Activated CD4-positive, alpha-beta T cell treated with anti-CD3 and anti-CD28 coated beads, Interleukin-2, amount 50 U/mL, for 16 hours (primary cell): ENCODE results near the gene PAEP.

Source experiments
- DNase-seq: peaks from one replicate; pipeline ENCODE4 v3.0.0-alpha.2; 2020

PAEP gene

GRCh38 chr9:135551456-135551855 is 10.1 kb upstream of the PAEP start:
- no peak for DNase-seq

DNA sequence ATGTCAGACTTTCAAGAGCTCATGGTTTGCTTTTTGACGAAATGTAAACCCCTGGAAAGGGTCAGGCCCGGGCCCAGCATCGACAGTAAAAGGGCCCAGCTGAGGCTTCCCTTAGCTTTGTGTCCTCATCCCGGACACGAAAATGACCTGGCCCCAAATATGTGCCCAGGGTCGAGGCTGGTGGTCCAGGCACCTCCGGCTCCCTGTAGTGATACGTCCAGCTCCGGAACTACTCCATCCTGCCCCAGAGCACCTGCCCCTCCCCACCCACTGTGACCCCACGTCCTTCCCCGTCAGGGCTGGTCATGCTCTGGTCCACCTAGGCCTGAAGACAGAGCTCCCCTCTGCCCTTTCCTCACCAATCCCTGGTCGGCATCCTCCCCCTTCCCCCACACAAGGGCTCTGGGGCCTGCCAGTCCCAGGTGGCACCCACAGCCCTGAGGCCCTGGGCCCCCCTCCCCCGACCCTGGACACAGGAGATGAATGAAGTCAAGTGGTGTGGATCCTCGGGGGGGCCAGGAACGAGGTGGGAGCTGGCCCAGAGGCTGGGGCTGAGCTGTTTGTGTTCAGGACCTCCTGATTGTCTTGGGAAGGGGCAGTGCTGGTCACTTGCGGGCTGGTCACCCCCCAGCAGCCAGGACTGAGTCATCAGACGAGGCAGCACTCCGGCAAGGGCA is 9.4 kb upstream of the PAEP start:
- no peak for DNase-seq

DNA sequence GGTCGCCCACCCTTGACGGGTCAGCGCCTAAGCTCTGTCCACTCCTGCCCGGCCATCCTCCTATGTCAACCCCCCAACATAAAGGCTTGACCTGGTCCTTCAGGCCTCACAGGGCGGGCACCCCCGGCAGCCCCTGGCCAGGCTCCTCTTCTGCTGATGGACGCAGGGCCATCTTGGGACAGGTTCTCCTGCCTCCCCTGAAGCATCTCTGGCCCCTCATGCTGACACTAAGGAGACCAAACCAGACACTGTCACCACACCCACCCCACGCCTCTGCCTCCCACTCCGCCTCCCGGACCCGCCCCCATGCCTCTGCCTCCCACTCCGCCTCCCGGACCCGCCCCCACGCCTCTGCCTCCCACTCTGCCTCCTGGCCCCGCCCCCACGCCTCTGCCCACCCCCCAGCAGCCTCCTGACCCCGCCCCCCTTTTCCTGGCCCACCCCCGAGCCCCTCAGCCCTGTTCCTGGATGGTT is 8.8 kb upstream of the PAEP start:
- DNase-seq = no peak

- DNase-seq = no peak
Measured at GRCh38 chr9:135554718-135555117, 6.8 kb upstream of the PAEP start.

DNA sequence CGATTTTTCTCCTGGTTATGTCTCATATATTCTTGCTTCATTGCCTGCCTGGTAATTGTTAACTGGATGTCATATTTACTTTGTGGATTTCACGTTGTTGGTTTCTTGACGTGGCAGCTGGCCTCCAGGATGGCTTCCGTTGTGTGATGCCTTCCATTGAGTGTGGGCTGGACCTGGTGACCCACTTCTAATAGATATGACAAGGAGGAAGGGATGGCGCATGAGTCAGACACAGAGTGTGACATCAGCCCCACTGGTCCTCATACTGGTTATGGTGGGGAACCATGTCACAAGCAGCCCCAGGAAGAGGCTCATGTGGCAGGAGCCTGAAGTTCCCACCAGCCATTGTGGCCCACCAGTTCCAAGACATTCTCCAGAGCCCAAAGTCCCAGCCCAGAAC is 6.4 kb upstream of the PAEP start:
- no peak for DNase-seq

- DNase-seq = no peak
Measured at GRCh38 chr9:135555910-135556309, 5.6 kb upstream of the PAEP start.

DNA sequence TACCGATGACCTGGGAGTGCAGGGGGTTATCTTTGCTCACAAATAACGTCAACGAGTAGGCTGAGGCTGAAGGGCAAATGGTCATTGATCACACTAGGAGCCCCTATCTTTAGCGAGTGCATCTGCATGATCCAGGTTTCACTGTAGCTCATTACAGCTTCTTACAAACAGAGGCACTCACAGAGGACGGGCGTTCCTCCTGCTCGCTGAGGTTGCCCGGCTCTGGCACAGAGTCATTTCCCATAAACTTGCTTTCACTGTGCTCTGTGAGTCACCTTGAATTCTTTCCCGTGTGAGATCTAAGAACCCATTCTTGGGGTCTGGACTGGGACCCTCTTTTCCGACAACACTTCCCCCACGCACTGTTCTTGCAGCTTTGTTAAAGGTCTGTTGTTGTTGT is 1.9 kb upstream of the PAEP start:
- no peak for DNase-seq

DNA sequence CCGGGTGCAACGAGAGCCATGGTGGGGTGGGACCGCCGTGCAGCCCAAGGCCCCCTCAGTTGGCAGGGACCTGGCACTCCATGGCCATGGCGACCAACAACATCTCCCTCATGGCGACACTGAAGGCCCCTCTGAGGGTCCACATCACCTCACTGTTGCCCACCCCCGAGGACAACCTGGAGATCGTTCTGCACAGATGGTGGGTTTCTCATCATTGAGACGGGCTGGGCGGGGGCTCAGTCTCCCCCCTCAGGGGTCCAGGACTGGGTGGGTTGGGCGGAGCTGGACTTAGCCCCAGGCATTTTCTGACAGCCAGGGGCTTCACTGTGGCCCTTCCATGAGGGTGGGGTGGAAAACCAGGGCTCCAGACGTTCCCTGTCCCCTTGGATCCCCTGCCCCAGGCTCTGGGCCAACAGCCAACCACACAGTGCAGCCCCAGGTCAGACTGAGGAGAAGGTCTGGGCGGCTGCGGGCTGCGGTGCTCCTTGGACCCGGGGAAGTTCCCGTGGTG is 734 bp downstream of the PAEP start:
- no peak for DNase-seq

DNA sequence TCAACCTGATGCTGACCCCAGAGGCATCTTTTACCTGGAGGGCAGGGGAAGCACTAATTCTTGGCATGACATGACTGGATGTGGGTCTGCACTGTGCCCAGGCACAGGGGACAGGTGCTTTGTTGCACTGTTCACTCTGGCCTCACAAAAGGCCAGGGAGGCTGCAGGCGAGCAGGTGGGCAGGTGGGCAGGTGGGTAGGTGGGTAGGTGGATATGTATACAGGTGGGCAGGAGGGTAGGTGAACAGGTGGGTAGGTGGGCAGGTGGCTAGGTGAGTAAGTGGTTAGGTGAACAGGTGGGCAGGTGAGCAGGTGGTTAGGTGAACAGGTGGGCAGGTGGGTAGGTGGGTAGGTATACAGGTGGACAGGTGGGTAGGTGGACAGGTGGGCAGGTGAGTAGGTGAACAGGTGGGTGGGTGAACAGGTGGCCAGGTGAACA is 1.5 kb downstream of the PAEP start:
- DNase-seq = no peak

GRCh38 chr9:135563858-135564257 is 2.3 kb downstream of the PAEP start:
- DNase-seq = no peak

GRCh38 chr9:135565141-135565628 is 3.6 kb downstream of the PAEP start:
- DNase-seq = no peak

DNA sequence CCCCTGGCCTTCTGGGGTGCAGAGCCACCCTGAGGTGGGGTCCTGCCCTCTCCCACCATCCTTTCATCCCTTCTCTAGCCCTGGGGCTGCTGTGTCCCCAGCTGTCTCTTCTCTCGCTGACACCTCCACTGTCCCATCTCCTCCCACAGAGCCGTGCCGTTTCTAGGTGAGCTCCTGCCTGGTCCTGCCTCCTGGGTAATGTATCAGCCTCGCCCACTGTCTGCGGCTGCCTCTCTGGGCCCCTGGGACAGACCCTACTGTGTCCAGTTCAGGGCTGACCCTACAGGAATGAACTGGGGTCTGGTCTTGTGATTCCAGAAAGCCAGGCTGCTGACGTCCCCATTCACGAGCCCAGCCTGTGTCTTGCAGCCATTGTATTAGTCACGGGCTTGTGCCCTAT is 4.1 kb downstream of the PAEP start:
- no peak for DNase-seq

DNA sequence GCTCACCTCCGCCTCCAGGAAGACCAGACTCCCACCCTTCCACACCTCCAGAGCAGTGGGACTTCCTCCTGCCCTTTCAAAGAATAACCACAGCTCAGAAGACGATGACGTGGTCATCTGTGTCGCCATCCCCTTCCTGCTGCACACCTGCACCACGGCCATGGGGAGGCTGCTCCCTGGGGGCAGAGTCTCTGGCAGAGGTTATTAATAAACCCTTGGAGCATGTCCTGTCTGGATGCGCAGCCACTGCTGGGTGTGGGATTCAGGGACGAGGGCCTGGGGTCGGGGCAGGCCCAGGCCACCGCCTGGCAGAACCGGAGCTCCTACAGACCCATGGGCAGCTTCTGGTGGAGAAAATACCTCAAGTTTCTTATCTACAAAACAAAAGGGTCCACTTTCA is 5.0 kb downstream of the PAEP start:
- no peak for DNase-seq

DNA sequence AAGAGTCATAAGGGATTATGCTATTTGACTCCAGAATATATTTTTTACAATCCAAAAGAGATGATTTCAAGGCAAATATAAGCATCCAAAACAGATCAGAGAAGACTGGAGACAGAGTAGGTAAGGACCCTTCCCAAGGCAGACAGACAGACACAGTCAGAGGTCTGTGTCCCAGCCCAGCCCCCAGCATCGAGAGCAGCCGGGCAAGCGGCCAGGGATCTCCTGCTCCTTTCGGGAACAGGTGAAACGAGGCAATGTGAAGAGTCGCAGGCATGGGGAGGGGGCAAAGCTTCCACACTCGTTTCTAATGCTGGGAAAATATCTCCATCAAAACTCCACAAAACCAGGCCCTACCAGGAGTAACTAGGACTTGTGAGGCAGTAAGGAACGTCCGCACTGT is 5.8 kb downstream of the PAEP start:
- no peak for DNase-seq

- DNase-seq = no peak
Measured at GRCh38 chr9:135568026-135568425, 6.5 kb downstream of the PAEP start.

GRCh38 chr9:135570456-135570855 is 8.9 kb downstream of the PAEP start:
- no peak for DNase-seq

GRCh38 chr9:135572233-135572632 is 10.7 kb downstream of the PAEP start:
- no peak for DNase-seq

DNA sequence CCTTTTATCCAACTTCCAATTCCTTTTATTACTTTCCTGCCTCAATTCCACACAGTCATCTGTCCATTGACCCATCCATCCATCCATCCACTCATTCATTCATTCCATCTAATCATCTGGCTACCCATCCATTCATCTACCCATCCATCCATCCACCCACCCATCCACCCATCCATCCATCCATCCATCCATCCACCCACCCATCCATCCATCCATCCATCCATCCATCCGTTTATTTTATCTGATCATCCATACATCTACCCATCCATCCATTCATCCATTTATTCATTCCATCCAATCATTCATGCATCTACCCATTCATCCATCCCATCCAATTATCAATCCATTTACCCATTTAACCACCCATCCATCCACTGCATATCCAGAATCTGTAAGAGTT is 11.6 kb downstream of the PAEP start:
- no peak for DNase-seq

DNA sequence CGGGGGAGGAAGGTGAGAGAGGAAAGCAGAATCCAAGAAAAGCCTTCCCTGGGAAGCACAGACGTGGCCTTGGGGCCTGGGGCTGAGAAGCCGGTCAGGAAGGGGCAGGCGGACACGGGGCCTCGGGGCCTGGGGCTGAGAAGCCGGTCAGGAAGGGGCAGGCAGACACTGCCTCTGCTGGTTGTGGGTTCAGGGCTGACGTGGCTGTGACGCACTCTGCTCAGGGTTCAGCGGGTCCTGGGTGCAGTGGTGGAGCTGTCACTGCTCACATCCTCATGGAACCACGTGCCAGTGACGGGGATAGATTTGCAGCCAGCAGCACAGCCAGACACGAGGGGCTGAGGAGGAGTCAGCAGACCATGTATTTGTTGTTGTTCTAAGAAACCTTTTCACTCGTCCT is 12.8 kb downstream of the PAEP start:
- no peak for DNase-seq

DNA sequence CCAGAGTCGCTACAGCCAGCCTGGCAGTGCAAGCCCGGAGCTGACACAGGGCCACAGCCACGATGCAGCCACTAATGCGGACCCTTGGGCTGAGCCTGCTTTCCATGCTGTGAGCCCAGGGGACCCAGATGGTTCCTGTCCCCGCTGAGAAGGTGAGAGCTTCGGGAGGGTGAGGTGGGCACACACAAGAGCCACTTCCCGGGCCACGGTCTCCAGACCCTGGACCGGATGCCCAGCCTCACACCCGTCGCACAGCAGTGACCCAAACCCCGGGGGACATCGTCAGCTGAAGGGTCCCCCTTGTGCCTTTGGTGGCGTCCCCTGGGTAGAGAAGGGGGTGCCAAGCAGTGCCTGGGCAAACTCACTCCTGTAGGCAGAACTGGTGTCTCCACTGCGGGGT is 13.4 kb downstream of the PAEP start:
- no peak for DNase-seq

DNA sequence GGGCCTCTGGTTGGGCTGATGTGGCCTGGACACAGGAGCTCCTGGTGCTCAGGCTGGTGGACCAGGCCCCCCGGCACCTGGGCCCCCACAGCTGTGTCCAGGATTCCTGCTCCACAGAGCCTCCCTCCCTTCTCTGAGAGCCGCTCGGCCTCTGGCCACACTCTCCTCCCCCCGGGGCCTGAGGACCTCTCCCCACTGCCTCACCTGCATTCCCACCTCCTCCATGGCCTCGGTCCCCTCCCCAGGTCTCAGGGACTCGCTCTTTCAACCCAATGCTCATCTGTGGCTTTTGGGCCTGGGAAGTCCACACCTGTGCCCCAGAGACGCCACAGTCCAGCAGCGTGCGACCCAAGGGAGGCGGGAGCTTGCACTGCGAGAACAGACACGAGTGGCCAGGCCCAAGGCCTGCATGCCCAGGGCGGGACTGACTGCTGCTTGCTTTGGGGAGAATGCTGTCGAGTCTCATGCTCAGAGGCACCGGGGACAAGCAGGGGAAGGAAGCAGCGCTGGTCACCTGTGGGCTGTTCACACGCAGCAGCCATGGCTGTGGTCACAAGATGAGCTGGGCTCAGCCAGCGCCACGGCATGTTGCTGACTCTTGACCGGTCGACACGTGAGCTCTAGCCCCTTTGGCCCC is 14.6 kb downstream of the PAEP start:
- DNase-seq = no peak

DNA sequence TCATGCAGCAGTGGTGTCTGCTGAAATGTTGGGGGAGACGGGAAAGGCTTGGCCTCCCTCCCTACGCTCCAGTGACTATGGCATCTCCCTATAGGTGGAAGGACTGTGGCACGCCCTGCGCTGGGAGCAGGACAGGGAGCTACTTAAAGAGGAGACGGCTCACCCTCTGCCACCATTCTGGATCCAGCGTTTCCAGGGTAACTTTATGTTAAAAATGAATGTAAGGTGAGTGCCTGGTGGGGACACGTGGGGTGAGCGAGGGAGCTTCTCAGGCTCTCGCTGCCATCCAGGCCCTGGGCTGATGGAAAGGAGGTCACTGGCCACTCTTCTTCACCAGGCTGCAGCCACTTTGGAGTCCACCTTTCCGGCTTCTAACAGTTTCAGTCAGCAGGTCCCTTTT is 15.7 kb downstream of the PAEP start:
- no peak for DNase-seq

- DNase-seq = no peak
Measured at GRCh38 chr9:135579356-135579755, 17.8 kb downstream of the PAEP start.

- DNase-seq = no peak
Measured at GRCh38 chr9:135579889-135580660, 18.5 kb downstream of the PAEP start.
